Measurements from ENCODE around the gene TMEM30A.

The TMEM30A gene

GRCh38 chr6:75262716-75263400 is 21.7 kb downstream of the TMEM30A start:
- no peak for DNase-seq (ENCODE audit: low spot score)
- CTCF ChIA-PET: interaction anchor here (0.6 to 0.7 kb wide), 2 partner anchors 58 to 1145 kb away, joined by 3 read pairs; no protein-coding TSS in a partner anchor
- no peak overlapping the region for H3K27ac ChIP-seq
- POLR2A ChIA-PET (ENCODE audit: low non-redundant PET): no interaction called here
- no peak for TF ChIP-seq CTCF (conservative IDR thresholded peaks at IDR 0.05; ENCODE audit: low read depth)

- ChIA-PET POLR2A (ENCODE audit: low non-redundant PET) (no interaction called here), CTCF (no interaction called here)
- no peak overlapping the region for H3K27ac ChIP-seq
- no peak for TF ChIP-seq CTCF (conservative IDR thresholded peaks at IDR 0.05; ENCODE audit: low read depth)
- DNase-seq (ENCODE audit: low spot score): no peak
Measured at GRCh38 chr6:75261299-75261698, 23.3 kb downstream of the TMEM30A start.

DNA sequence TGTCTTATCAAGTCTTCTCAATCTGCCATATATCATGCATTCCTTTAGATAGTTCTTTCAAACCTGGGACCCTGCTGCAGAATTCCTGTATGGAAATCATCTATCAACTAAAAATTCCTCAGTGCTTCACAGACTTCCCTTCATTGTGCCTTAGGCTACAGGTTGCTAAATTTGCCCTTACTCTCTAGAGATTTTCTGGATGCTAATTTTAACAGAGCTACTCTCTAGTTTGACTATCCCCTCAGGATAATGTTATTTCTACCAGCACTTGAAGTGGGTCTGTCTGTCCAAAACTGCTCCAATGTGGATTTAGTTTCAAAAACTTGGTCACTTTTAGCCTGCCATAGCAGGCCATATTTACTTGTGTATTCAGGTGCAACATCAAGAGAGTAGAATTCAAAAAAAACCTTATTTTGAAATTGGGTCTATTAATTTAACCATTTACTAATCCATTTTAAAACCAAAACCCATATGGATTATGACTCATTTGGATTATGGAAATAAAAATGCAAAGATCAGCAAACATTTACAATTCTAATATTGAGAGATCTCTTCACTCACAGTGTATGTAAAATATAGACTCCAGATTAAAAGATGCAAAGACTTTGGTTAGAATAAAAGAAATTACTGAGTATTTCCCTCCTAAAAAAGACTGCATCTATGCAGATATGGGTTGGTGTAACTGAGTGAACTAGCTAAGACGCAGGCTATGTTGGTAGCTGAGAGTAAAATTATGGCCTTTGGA is 27.1 kb downstream of the TMEM30A start:
- H3K27ac ChIP-seq: no peak overlapping the region
- ChIA-PET POLR2A (ENCODE audit: low non-redundant PET) (no interaction called here), CTCF (interaction anchor here (1.4 kb wide), 1 partner anchor 9 kb away, joined by 5 read pairs; no protein-coding TSS in a partner anchor)
- no peak for DNase-seq (ENCODE audit: low spot score)
- TF ChIP-seq CTCF (conservative IDR thresholded peaks at IDR 0.05; ENCODE audit: low read depth): no peak

DNA sequence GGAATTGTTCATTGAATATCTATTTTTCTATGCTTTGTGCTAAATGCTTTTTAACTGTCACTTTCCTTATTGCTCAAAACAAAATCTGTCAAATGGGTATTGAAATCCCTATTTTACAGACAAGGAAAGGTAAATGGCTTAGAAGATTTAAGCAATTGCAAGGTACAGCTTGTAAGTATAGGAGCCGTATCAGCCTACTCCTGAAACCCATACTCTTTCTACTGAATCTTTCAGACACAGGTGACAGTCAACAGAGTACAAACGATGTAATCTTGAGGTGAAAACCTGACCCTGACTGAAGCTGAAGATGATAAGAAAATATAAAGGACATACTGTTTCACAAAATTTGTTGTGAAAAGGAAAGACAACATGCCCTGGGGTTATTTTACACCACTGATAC is 34.0 kb downstream of the TMEM30A start:
- POLR2A ChIA-PET (ENCODE audit: low non-redundant PET): no interaction called here
- DNase-seq (ENCODE audit: low spot score): no peak

DNA sequence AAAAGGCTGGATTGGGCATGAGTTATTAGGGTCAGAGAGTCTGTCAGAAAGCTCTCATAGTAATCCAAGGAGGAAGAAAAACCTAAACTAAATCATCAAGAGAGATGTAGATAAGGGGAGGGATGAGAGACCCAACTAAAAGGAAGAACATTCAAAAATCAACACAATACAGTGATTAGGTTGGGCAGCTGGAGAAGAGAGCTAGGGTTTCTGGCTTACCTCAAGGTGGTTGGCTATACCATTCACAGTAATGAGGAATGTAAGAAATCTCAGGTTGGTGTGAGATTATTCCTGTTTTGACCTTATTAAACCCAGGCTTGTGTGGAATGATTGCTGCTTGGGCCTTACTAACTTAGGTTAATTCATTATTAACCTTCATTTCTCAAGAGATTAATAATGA is 34.8 kb downstream of the TMEM30A start:
- no peak for TF ChIP-seq CTCF (conservative IDR thresholded peaks at IDR 0.05; ENCODE audit: low read depth)
- ChIA-PET POLR2A (ENCODE audit: low non-redundant PET) (no interaction called here), CTCF (interaction anchor here (0.5 kb wide), 1 partner anchor 280 kb away, joined by 3 read pairs; no protein-coding TSS in a partner anchor)
- no peak overlapping the region for H3K27ac ChIP-seq
- DNase-seq (ENCODE audit: low spot score): no peak

More for the DNA sequence above, 34.0 kb downstream of the TMEM30A start:
- no peak overlapping the region for H3K27ac ChIP-seq
- TF ChIP-seq CTCF (conservative IDR thresholded peaks at IDR 0.05; ENCODE audit: low read depth): no peak
- CTCF ChIA-PET: no interaction called here

DNA sequence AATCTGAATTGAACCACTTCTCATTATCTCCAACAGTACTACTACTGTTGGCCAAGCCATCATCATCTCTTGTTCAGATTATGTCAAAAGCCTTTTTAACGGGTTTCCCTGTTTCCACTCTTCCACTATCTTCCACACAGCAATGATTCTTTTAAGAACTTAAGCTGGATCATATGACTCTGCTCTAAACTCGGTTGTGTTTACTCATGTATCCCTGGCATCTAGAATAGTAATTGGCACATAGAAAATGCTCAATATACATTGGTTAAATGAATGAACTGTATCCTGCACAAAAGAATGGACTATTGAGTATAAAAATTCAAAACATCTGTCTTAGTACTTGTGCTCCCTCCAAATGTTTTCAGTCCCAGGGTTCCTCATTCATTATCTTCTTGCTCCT is 38.2 kb downstream of the TMEM30A start:
- no peak overlapping the region for H3K27ac ChIP-seq
- no peak for TF ChIP-seq CTCF (conservative IDR thresholded peaks at IDR 0.05; ENCODE audit: low read depth)
- ChIA-PET POLR2A (ENCODE audit: low non-redundant PET) (no interaction called here), CTCF (no interaction called here)
- no peak for DNase-seq (ENCODE audit: low spot score)
